GM12878 (cell line): Measurements from ENCODE around the gene KIAA1191. TPM values are rescaled to one million over a fixed set of nuclear protein-coding genes. Genes with fewer than 3 reads are reported as not detected.
A peak's percentile ranks its signal among the peaks of the same experiment; 100 is the strongest.

Experiments used
- ATAC-seq: fragments of 200-7000 bp; cut with Tn5 transposase; 3 replicates; pipeline ENCODE4 v1.9.1; 2020; ENCODE audit warnings: mild to moderate bottlenecking, moderate library complexity
- BruUV-seq: library from RNA; stranded (reverse); fragments of 400-500 nt; replicated peaks from 2 replicates; lab custom pipeline; 2021; lab: Mats Ljungman, UMichigan
- CTCF ChIA-PET: fragments of 300-600 bp; sonication (Branson Sonifier 250); formaldehyde crosslinking; extraction: SDS; loops from one replicate; lab custom pipeline; 2021; ENCODE audit warnings: inconsistent platforms; lab: Yijun Ruan, JAX
- POLR2A ChIA-PET: fragments of 350-600 bp; formaldehyde crosslinking; extraction: SDS; loops from one replicate; lab custom pipeline; 2021; ENCODE audit warnings: inconsistent platforms; lab: Charles Lee
- RAD21 ChIA-PET: fragments of 300-600 bp; sonication (Branson Sonifier 250); formaldehyde crosslinking; loops from one replicate; lab custom pipeline; 2023; ENCODE audit warnings: antibody characterized with exemption; ENCODE audit not compliant: unreplicated experiment; lab: Charles Lee
- SMC1A ChIA-PET: fragments of 300-600 bp; sonication (Branson Sonifier 250); formaldehyde crosslinking; loops from one replicate; lab custom pipeline; 2023; ENCODE audit not compliant: unreplicated experiment, uncharacterized antibody; lab: Charles Lee
- DNase-seq: peaks from one replicate; pipeline ENCODE4 v3.0.0-alpha.2; 2011; ENCODE audit warnings: low read depth, low spot score
- FAIRE-seq: peaks from 3 replicates; lab custom pipeline; 2011; peaks lifted over from hg19 to GRCh38; lab: Jason Lieb, UNC
- H2AFZ ChIP-seq: 2 replicates; pipeline ENCODE4 v1.6.0; 2011; ENCODE audit warnings: low read depth, low read length, control low read depth; ENCODE audit not compliant: control insufficient read depth
- H3K27ac ChIP-seq: 2 replicates; pipeline ENCODE4 v1.5.1; 2011; ENCODE audit warnings: control low read depth; ENCODE audit not compliant: control insufficient read depth, insufficient read depth
- H3K27me3 ChIP-seq, 2 experiments: replicated peaks in 1 of 2; 2 replicates each; pipeline versions ENCODE4 v1.6.0 to v1.6.1; 2011; ENCODE audit warnings: low read length in 1 of 2; ENCODE audit not compliant: control insufficient read depth in 2 of 2, insufficient read depth in 2 of 2
- H3K36me3 ChIP-seq, 2 experiments: 2 replicates each; pipeline ENCODE4 v1.5.1; 2011; ENCODE audit warnings: low read length in 1 of 2; ENCODE audit not compliant: control insufficient read depth in 2 of 2, insufficient read depth in 2 of 2
- H3K4me1 ChIP-seq: 2 replicates; pipeline ENCODE4 v1.6.1; 2011; ENCODE audit warnings: mild to moderate bottlenecking, low read length, moderate library complexity, mixed read lengths; ENCODE audit not compliant: control insufficient read depth, insufficient read depth
- H3K4me2 ChIP-seq: 2 replicates; pipeline ENCODE4 v1.6.0; 2011; ENCODE audit warnings: control low read depth; ENCODE audit not compliant: control insufficient read depth, insufficient read depth
- H3K4me3 ChIP-seq: fragments of 200-600 bp; sonication (generic); 2 replicates; pipeline ENCODE4 v1.5.1; 2016
- H3K79me2 ChIP-seq: 2 replicates; pipeline ENCODE4 v1.6.0; 2011; ENCODE audit warnings: low read length; ENCODE audit not compliant: control insufficient read depth, insufficient read depth
- H3K9ac ChIP-seq: 2 replicates; pipeline ENCODE4 v1.8.0; 2011; ENCODE audit warnings: low read length, control low read depth, mixed read lengths; ENCODE audit not compliant: control insufficient read depth, insufficient read depth
- H3K9me3 ChIP-seq: replicated peaks from 3 replicates; pipeline ENCODE4 v1.5.1; 2011; ENCODE audit warnings: mild to moderate bottlenecking, low read length; ENCODE audit not compliant: control insufficient read depth, insufficient read depth
- H4K20me1 ChIP-seq: 2 replicates; pipeline ENCODE4 v1.6.0; 2011; ENCODE audit not compliant: control insufficient read depth, insufficient read depth
- PML ChIP-seq: IDR thresholded peaks from 2 replicates; pipeline ENCODE4 v1.6.1; 2012; ENCODE audit warnings: low read length, inconsistent platforms
- POLR2A ChIP-seq: IDR thresholded peaks from 2 replicates; pipeline ENCODE4 v1.6.1; 2011; ENCODE audit warnings: low read depth, mild to moderate bottlenecking, low read length
- POLR2AphosphoS5 ChIP-seq: IDR thresholded peaks from 2 replicates; pipeline ENCODE4 v1.6.1; 2011; ENCODE audit warnings: mild to moderate bottlenecking, low read length, inconsistent platforms
- SMAD5 ChIP-seq: IDR thresholded peaks from 2 replicates; pipeline ENCODE4 v1.6.1; 2016; ENCODE audit warnings: antibody characterized with exemption, low read depth
- WGBS: methylation state at CpG from one replicate; pipeline ENCODE4 v1.1.6; 2016; ENCODE audit warnings: low lambda C conversion rate; ENCODE audit not compliant: insufficient replicate concordance, insufficient coverage; ENCODE audit errors: missing lambda C conversion rate; 5-methylcytosine and 5-hydroxymethylcytosine counted together
- in situ Hi-C: fragments of 300-500 bp; cut with MboI; formaldehyde crosslinking; loops from 9 replicates; pipeline ENCODE4 v1.14.3; 2018; ENCODE audit warnings: mixed read lengths
- intact Hi-C: fragments of 100-400 bp; cut with micrococcal nuclease; formaldehyde crosslinking; loops from one replicate; pipeline ENCODE4 v1.14.2; 2022; ENCODE audit not compliant: unreplicated experiment
- polyA plus RNA-seq, 11 experiments: library from polyadenylated mRNA; depleted of rRNA in 4 of 11; unstranded in 6 of 11; stranded (reverse) in 5 of 11; fragments of >200 nt; fragmentation: Nextera tagmentation in 4 of 11; fragmentation: Illumina TruSeq in 1 of 11; extraction: Ambion mirVana in 4 of 11; extraction: Trizol in 1 of 11; gene quantifications; 1 replicate in 1 of 11; 2 replicates in 10 of 11; pipeline versions ENCODE4 v1.2.1 to v1.2.3, GENCODE V29; 2011 to 2016; ENCODE audit warnings: inconsistent platforms in 2 of 11, missing spikeins in 2 of 11, low read depth in 1 of 11
- total RNA-seq, 4 experiments: library from RNA; depleted of rRNA in 3 of 4; stranded (reverse); fragments of >200 nt in 3 of 4; fragmentation: Illumina TruSeq in 1 of 4; extraction: Trizol in 1 of 4; gene quantifications; 2 replicates each; pipeline versions ENCODE4 v1.2.1 to v1.2.3, GENCODE V29; 2013 to 2021
- TF ChIP-seq, protein P1 (sequence below): fragments of 450-650 bp; IDR thresholded peaks from 2 replicates; pipeline ENCODE4 v1.6.1; 2016; ENCODE audit warnings: mild to moderate bottlenecking
- TF ChIP-seq, protein P2 (sequence below): fragments of 150-350 bp; IDR thresholded peaks from 2 replicates; pipeline ENCODE4 v1.6.1; 2016; ENCODE audit warnings: low read depth, low read length
- TF ChIP-seq, protein P3 (sequence below): fragments of 450-650 bp; IDR thresholded peaks from 2 replicates; pipeline ENCODE4 v1.6.1; 2018; ENCODE audit warnings: mild to moderate bottlenecking, low read depth, moderate library complexity; ENCODE audit not compliant: partially characterized antibody

Gene KIAA1191
- total and polyA plus RNA-seq, 10 of the 15 experiments (the other 5 are each of a cell fraction or from before 2014, with no cell fraction given) = 14.9 to 58.2 (median 31.8) TPM

DNA sequence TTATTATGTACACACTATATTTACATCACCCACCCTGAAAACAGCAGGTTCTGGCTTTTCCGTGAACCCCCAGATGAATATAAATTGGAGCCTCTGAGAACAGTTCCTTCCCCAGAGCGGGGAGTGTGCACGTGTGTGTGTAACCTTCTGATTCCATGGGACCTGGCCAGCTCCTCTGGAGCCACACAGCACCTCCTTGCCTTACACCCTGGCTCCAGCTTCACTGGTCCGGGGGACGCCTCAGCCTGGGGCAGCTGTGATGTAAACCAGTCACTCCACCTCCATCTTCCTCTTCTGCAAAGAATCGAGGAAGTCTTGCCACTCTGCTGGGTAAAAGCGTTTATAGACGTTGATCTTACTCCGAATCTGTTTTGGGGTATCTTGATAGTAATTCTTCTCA is 22.4 kb upstream of the KIAA1191 start (continued):
- TF ChIP-seq, protein P1, sequence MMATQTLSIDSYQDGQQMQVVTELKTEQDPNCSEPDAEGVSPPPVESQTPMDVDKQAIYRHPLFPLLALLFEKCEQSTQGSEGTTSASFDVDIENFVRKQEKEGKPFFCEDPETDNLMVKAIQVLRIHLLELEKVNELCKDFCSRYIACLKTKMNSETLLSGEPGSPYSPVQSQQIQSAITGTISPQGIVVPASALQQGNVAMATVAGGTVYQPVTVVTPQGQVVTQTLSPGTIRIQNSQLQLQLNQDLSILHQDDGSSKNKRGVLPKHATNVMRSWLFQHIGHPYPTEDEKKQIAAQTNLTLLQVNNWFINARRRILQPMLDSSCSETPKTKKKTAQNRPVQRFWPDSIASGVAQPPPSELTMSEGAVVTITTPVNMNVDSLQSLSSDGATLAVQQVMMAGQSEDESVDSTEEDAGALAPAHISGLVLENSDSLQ = no peak
- TF ChIP-seq, protein P2, sequence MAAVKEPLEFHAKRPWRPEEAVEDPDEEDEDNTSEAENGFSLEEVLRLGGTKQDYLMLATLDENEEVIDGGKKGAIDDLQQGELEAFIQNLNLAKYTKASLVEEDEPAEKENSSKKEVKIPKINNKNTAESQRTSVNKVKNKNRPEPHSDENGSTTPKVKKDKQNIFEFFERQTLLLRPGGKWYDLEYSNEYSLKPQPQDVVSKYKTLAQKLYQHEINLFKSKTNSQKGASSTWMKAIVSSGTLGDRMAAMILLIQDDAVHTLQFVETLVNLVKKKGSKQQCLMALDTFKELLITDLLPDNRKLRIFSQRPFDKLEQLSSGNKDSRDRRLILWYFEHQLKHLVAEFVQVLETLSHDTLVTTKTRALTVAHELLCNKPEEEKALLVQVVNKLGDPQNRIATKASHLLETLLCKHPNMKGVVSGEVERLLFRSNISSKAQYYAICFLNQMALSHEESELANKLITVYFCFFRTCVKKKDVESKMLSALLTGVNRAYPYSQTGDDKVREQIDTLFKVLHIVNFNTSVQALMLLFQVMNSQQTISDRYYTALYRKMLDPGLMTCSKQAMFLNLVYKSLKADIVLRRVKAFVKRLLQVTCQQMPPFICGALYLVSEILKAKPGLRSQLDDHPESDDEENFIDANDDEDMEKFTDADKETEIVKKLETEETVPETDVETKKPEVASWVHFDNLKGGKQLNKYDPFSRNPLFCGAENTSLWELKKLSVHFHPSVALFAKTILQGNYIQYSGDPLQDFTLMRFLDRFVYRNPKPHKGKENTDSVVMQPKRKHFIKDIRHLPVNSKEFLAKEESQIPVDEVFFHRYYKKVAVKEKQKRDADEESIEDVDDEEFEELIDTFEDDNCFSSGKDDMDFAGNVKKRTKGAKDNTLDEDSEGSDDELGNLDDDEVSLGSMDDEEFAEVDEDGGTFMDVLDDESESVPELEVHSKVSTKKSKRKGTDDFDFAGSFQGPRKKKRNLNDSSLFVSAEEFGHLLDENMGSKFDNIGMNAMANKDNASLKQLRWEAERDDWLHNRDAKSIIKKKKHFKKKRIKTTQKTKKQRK = no peak

- Histone ChIP-seq H3K9ac (no peak overlapping the region), H2AFZ (no peak overlapping the region), H3K9me3 (no peaks in the 10 kb centered on the region; the same call in 2 of the 3 replicates), H3K27ac (no peak overlapping the region), H3K79me2 (peaks cover 34% of the 10 kb centered on the region), H3K4me1 (peaks cover 6% of the 10 kb centered on the region), H4K20me1 (peaks cover 3% of the 10 kb centered on the region; the same call in 1 of the 2 replicates), H3K36me3 (peaks cover 21 to 25% of the 10 kb centered on the region in 2 experiments), H3K27me3 (no peaks in the 10 kb centered on the region), H3K4me2 (no peak overlapping the region), H3K4me3 (no peak overlapping the region)
- SMC1A ChIA-PET = no interaction called here
- intact Hi-C loops = loop anchor here (10.0 kb wide), 1 partner anchor 151 kb away; the partner anchor contains the start of gene RNF44
- DNase-seq = no peak
- no peak for ATAC-seq
- no peak for FAIRE-seq
- BruUV-seq = no TSS peak
- CTCF ChIA-PET = no interaction called here
- POLR2A ChIA-PET = no interaction called here
- WGBS = 97% methylated on average over 15 of the region's 15 CpGs
- in situ Hi-C loops = no loop called here
- RAD21 ChIA-PET = no interaction called here
- no peak for TF ChIP-seq PML
- TF ChIP-seq SMAD5 = 0 out of 2 replicates have a peak, but pooled peaks have one; percentile 11
- peak; percentile 45; the same call in 1 of the 2 replicates for TF ChIP-seq POLR2A
- 0 out of 2 replicates have a peak, but pooled peaks have one; percentile 52 for TF ChIP-seq POLR2AphosphoS5
- TF ChIP-seq, protein P3, sequence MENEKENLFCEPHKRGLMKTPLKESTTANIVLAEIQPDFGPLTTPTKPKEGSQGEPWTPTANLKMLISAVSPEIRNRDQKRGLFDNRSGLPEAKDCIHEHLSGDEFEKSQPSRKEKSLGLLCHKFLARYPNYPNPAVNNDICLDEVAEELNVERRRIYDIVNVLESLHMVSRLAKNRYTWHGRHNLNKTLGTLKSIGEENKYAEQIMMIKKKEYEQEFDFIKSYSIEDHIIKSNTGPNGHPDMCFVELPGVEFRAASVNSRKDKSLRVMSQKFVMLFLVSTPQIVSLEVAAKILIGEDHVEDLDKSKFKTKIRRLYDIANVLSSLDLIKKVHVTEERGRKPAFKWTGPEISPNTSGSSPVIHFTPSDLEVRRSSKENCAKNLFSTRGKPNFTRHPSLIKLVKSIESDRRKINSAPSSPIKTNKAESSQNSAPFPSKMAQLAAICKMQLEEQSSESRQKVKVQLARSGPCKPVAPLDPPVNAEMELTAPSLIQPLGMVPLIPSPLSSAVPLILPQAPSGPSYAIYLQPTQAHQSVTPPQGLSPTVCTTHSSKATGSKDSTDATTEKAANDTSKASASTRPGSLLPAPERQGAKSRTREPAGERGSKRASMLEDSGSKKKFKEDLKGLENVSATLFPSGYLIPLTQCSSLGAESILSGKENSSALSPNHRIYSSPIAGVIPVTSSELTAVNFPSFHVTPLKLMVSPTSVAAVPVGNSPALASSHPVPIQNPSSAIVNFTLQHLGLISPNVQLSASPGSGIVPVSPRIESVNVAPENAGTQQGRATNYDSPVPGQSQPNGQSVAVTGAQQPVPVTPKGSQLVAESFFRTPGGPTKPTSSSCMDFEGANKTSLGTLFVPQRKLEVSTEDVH = no peak
These were observed 21.8 kb upstream of the KIAA1191 start for GRCh38 chr5:176383248-176383905.
